ENCODE data around the gene GRAP.

Gene GRAP

DNA sequence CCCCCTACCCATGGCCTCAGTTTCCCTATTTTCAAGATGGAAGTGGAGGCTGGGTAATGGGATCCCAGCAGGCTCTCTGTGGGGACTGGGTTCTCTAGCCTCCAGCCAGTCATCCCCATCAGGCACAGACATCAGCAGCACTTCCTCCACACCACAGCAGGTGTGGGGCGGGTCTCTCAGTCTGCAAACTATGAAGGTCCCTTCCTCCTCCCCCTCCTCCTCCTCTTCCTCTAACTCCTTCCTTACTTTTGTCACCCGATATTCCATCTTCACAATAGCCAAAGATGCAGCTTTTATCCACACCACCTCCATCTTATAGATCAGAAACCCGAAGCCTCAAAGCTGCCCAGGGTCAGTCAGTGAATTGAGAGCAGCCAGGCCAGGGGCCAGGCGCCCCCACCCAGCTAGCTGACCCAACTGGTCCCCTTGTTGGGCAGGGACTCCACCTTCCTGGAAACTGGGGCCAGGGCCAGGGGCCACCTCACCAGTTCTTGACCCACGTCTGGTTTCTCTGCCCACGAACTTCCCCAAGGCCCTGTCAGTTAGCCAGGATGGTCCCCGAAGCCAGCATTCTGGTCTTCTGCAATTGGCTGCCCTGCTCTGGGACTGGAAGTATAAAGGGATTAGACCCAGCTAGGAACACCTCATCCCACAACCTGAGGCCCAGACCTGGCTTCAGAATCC is 44.7 kb downstream of the GRAP start:
- DNase-seq: no peak

DNA sequence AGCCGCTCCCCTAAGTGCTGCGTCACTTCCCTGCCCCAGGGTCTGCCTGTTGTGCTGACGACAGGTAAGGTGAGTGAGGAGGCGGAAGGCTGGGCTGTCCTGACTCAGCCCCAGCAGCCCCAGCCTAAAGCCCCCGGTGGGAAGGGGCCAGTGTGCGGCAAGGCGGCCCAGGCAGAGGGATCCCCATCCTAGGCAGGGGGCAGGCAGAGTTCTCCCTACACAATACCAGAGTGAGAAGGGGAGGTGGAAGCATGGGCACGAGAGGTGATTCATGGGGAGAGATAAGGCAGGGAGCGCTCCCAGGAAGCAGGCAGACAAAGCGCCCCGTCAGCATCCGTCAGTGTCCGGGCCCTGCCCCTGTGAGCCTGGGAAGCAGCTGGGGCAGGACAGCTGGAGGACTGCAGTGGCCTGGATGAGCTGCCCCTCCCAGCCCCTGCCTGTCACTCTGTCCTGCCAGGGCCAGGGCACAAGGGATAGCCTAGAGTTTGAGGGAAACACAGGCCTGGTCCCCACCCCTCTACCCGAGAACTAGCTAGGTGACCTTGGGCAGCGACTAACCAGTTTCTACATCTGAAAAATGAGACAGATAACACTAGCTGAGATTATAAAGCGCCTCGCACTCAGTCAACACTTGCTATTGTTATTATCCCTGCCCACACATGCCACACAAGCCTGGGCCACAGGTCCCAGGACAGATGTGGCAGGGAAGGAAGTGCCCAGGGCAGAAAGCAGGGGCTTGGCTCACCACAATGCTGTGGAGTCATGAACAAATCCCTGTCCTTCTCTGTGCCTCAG is 46.0 kb downstream of the GRAP start:
- DNase-seq: no peak

GRCh38 chr17:18999911-19000310 is 46.8 kb downstream of the GRAP start:
- no peak for DNase-seq

- no peak for DNase-seq
These were observed 47.4 kb downstream of the GRAP start for GRCh38 chr17:18999394-18999793.

DNA sequence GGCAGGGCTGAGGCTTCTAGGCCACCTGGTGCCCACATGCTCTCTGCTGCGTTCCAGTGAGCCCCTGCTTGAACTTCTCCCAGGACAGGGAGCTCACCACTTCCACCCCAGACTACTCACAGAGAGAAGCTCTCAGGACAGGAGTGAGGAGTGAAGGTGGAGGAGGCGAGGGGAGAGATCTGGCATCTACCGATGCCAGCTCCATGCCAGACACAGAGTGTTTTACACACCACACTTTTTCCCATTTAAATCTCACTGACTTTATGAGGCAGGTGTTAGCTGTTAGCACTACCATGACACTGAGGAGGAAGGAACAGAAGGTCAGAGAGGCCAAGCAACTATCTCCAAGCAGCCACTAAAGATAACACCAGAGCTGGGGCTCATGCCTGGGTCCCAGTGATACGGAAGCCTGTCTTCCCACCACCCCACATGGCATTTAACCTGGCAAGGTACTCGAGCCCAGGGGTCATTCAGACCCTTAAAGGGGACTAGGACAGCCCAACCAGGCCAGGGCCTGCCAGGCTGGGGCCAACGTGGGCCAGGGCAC is 49.0 kb downstream of the GRAP start:
- DNase-seq: no peak

DNA sequence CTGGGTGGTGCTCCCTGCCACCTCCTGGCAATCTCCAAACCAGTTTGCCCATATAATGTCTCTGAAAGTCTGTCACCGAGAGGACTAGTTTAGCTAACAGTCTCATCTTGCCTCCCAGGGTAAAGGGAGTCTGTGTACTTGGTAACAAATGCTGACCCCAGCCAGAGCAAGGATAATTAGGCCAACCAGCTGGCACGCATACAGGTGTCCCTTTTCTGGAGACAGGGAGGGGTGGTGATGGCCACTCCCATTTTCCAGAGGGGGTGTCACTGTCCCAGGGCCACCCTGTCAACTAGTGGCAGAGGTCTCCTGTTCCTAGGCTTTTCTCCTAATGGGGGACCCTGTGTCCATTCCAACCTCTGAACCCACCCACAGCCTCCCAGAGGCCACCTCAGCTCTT is 50.3 kb downstream of the GRAP start:
- DNase-seq: no peak

GRCh38 chr17:18995220-18995619 is 51.5 kb downstream of the GRAP start:
- no peak for DNase-seq

GRCh38 chr17:18994631-18995030 is 52.1 kb downstream of the GRAP start:
- no peak for DNase-seq

GRCh38 chr17:18993905-18994526 is 52.7 kb downstream of the GRAP start:
- no peak for DNase-seq

- no peak for DNase-seq
These were observed 54.2 kb downstream of the GRAP start for GRCh38 chr17:18992454-18993130.

GRCh38 chr17:18991531-18992315 is 55.0 kb downstream of the GRAP start:
- DNase-seq: no peak

GRCh38 chr17:18990331-18990730 is 56.4 kb downstream of the GRAP start:
- DNase-seq: no peak

- no peak for DNase-seq
These were observed 58.1 kb downstream of the GRAP start for GRCh38 chr17:18988546-18989173.

DNA sequence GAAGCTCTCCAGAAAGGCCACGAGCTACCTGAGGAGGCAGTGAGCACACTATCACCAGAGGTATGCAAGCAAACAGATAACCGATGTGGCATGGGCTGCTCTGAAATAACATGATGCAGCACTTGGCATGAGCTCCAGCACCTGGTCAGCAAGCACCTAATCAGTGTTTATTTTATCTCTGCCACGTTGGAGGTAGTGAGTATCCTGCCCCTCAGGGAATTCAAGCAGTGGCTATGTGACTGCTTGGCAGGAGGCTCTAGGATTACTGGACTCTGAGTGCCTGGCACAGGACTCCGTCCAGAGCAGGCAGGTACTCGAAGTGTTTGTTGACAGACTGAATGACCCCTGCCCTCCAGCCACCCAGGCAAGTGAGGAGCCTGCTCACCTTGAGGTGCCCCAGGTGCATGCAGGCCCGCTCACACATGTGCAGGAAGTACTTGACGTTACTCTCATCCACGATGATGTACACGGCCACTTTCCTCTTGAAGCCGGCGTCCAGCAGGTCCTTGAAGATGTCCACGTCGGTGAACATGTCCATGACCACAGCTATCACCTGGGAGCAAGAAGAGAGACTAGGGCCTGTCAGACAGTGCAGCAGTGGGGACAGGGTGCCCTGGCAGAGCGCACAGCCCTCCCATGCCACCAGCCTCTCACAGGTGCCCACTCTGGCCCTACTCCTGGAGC is 58.8 kb downstream of the GRAP start:
- DNase-seq: no peak

- no peak for DNase-seq
These were observed 59.5 kb downstream of the GRAP start for GRCh38 chr17:18987230-18987610.

DNA sequence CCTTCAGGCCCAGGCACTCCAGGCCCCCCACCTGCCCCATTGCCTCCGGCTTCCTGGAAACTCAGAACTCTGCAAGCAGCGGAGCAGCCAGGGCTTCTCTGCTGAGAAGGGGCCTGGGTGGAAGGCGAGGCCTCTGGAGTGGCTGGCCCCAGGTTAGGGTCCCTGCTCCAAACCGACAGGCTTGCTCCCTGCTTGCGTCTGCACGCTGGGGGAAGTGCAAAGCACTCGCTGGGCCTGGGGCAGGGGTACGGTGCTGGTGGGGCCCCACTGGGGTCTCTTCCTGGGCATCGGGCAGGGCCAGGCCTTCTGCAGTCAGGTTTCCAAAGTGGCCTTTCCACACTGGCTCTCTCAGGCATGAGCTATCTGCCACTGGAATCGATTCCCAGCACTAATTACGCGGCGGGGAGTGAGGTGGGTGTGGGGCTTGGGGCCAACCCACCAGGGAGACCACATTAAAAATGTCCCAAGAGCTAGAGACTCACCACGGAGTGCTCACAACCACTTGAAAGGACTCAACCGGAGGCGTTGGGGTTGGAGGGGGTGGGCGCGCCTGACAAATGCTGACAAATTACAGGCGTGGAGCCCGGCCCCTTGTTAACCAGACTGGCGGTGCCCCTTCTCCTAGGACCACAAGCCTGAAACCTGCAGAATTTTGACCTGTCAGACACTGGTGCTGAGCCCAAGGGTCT is 60.1 kb downstream of the GRAP start:
- DNase-seq: no peak

GRCh38 chr17:18985475-18985874 is 61.3 kb downstream of the GRAP start:
- DNase-seq: no peak

GRCh38 chr17:18984273-18985114 is 62.3 kb downstream of the GRAP start:
- DNase-seq: no peak

- no peak for DNase-seq
These were observed 64.9 kb downstream of the GRAP start for GRCh38 chr17:18981642-18982424.
